H1 (cell line): ENCODE measurements around the gene TTC23. TPM values are rescaled to one million over a fixed set of nuclear protein-coding genes. Genes with fewer than 3 reads are reported as not detected.

ENCODE experiments used
- CTCF ChIA-PET: fragments of 300-600 bp; sonication (Branson Sonifier 250); formaldehyde crosslinking; loops from one replicate; lab custom pipeline; 2021; ENCODE audit not compliant: partially characterized antibody; lab: Charles Lee
- POLR2A ChIA-PET: fragments of 300-600 bp; sonication (Branson Sonifier 250); formaldehyde crosslinking; loops from one replicate; lab custom pipeline; 2021; ENCODE audit warnings: inconsistent platforms; ENCODE audit not compliant: partially characterized antibody; lab: Charles Lee
- DNase-seq, 2 experiments: peaks; one replicate each; pipeline versions ENCODE4 v3.0.0 to v3.0.0-alpha.2; 2010 to 2022; ENCODE audit warnings: low spot score in 2 of 2, low read depth in 1 of 2, mixed read lengths in 1 of 2
- FAIRE-seq: peaks from 2 replicates; lab custom pipeline; 2011; peaks lifted over from hg19 to GRCh38; lab: Jason Lieb, UNC
- H2AFZ ChIP-seq: 2 replicates; pipeline ENCODE4 v1.8.1; 2012; ENCODE audit warnings: low read length, inconsistent platforms
- H2AK5ac ChIP-seq: 2 replicates; pipeline ENCODE4 v1.6.1; 2013; ENCODE audit warnings: low read depth, low read length
- H2BK120ac ChIP-seq: replicated peaks from 2 replicates; pipeline ENCODE3; 2013; ENCODE audit warnings: low read depth, low read length, inconsistent platforms
- H2BK12ac ChIP-seq: 2 replicates; pipeline ENCODE4 v1.6.1; 2013; ENCODE audit warnings: low read depth, low read length
- H2BK15ac ChIP-seq: 2 replicates; pipeline ENCODE4 v1.6.1; 2013; ENCODE audit warnings: low read length
- H2BK20ac ChIP-seq: 2 replicates; pipeline ENCODE4 v1.6.1; 2013; ENCODE audit warnings: low read length
- H2BK5ac ChIP-seq: 2 replicates; pipeline ENCODE4 v1.6.1; 2013; ENCODE audit warnings: low read depth, low read length
- H3K14ac ChIP-seq: 2 replicates; pipeline ENCODE4 v1.6.1; 2013; ENCODE audit warnings: inconsistent platforms; ENCODE audit not compliant: insufficient read length
- H3K18ac ChIP-seq: 2 replicates; pipeline ENCODE4 v1.6.1; 2013; ENCODE audit warnings: low read length; ENCODE audit errors: extremely low read depth
- H3K23ac ChIP-seq: 2 replicates; pipeline ENCODE4 v1.6.1; 2013; ENCODE audit warnings: inconsistent platforms; ENCODE audit not compliant: insufficient read length
- H3K23me2 ChIP-seq: 2 replicates; pipeline ENCODE4 v1.6.1; 2013; ENCODE audit warnings: low read depth, low read length
- H3K27ac ChIP-seq: 2 replicates; pipeline ENCODE4 v1.6.1; 2011; ENCODE audit warnings: low read depth, low read length, inconsistent platforms
- H3K27me3 ChIP-seq, 4 experiments: replicated peaks in 1 of 4; 1 replicate in 1 of 4; 2 replicates in 3 of 4; pipeline versions ENCODE4 v1.6.1 to v1.8.1; 2011 to 2013; ENCODE audit warnings: low read length in 3 of 4, mild to moderate bottlenecking in 3 of 4, inconsistent platforms in 2 of 4, mixed read lengths in 2 of 4, moderate library complexity in 1 of 4; ENCODE audit not compliant: control insufficient read depth in 3 of 4, insufficient read depth in 3 of 4; ENCODE audit errors: extremely low read depth in 1 of 4
- H3K36me3 ChIP-seq, 4 experiments: 2 replicates each; pipeline versions ENCODE4 v1.6.1 to v1.8.1; 2011 to 2013; ENCODE audit warnings: mild to moderate bottlenecking in 4 of 4, low read length in 3 of 4, moderate library complexity in 2 of 4, control low read depth in 1 of 4, inconsistent platforms in 1 of 4; ENCODE audit not compliant: insufficient read depth in 4 of 4, control insufficient read depth in 2 of 4
- H3K4ac ChIP-seq: replicated peaks from 2 replicates; pipeline ENCODE3; 2013; ENCODE audit warnings: low read length, low read depth, mixed read lengths, inconsistent platforms; ENCODE audit not compliant: insufficient read length
- H3K4me1 ChIP-seq, 4 experiments: replicated peaks in 1 of 4; 1 replicate in 1 of 4; 2 replicates in 3 of 4; pipeline versions ENCODE4 v1.6.1 to v1.8.1; 2011 to 2013; ENCODE audit warnings: low read length in 3 of 4, inconsistent platforms in 2 of 4, mixed read lengths in 1 of 4; ENCODE audit not compliant: insufficient read depth in 4 of 4, control insufficient read depth in 3 of 4
- H3K4me2 ChIP-seq, 2 experiments: 2 replicates each; pipeline versions ENCODE4 v1.6.1 to v1.8.1; 2011 to 2013; ENCODE audit warnings: low read depth in 2 of 2, low read length in 2 of 2, control low read depth in 1 of 2, inconsistent platforms in 1 of 2, mild to moderate bottlenecking in 1 of 2; ENCODE audit not compliant: insufficient read depth in 1 of 2
- H3K4me3 ChIP-seq, 4 experiments: fragments of 200-600, 300-600 bp in 1 of 4; sonication (generic), shearing (Covaris generic), sonication (Bioruptor Twin) in 1 of 4; 2 replicates each; pipeline versions ENCODE4 v1.5.1 to v1.8.1; 2011 to 2016; ENCODE audit warnings: low read length in 4 of 4, low read depth in 3 of 4, control low read depth in 2 of 4, inconsistent platforms in 2 of 4, mild to moderate bottlenecking in 2 of 4, mixed read lengths in 1 of 4, moderate library complexity in 1 of 4; ENCODE audit not compliant: insufficient read depth in 2 of 4; ENCODE audit errors: extremely low read depth in 1 of 4
- H3K56ac ChIP-seq: replicated peaks from 2 replicates; pipeline ENCODE3; 2013; ENCODE audit warnings: low read depth, mild to moderate bottlenecking, mixed read lengths, low read length, inconsistent platforms; ENCODE audit not compliant: insufficient read length
- H3K79me1 ChIP-seq: 2 replicates; pipeline ENCODE4 v1.6.1; 2013; ENCODE audit warnings: low read depth, low read length, control low read depth
- H3K79me2 ChIP-seq, 2 experiments: 2 replicates each; pipeline versions ENCODE4 v1.6.1 to v1.8.1; 2012 to 2013; ENCODE audit warnings: low read length in 2 of 2, mild to moderate bottlenecking in 2 of 2, inconsistent platforms in 1 of 2; ENCODE audit not compliant: insufficient read depth in 2 of 2, control insufficient read depth in 1 of 2
- H3K9ac ChIP-seq, 4 experiments: replicated peaks in 1 of 4; 1 replicate in 1 of 4; 2 replicates in 3 of 4; pipeline versions ENCODE4 v1.6.1 to v1.8.1; 2011 to 2013; ENCODE audit warnings: low read depth in 3 of 4, low read length in 3 of 4, control low read depth in 2 of 4, mild to moderate bottlenecking in 2 of 4, moderate library complexity in 2 of 4, inconsistent platforms in 1 of 4; ENCODE audit errors: extremely low read depth in 1 of 4
- H3K9me3 ChIP-seq, 2 experiments: 2 replicates each; pipeline versions ENCODE4 v1.6.1 to v1.8.1; 2012 to 2013; ENCODE audit warnings: mild to moderate bottlenecking in 2 of 2, moderate library complexity in 2 of 2, control low read depth in 1 of 2, inconsistent platforms in 1 of 2, low read depth in 1 of 2, low read length in 1 of 2, mixed read lengths in 1 of 2; ENCODE audit not compliant: insufficient read depth in 2 of 2
- H4K20me1 ChIP-seq, 2 experiments: replicated peaks in 1 of 2; 2 replicates each; pipeline versions ENCODE3 to v1.8.1; 2011 to 2013; ENCODE audit warnings: inconsistent platforms in 2 of 2, low read length in 2 of 2, mild to moderate bottlenecking in 1 of 2; ENCODE audit not compliant: insufficient read depth in 2 of 2, control insufficient read depth in 1 of 2
- H4K5ac ChIP-seq: 2 replicates; pipeline ENCODE4 v1.6.1; 2013; ENCODE audit warnings: low read length, low read depth, mixed read lengths, inconsistent platforms; ENCODE audit not compliant: insufficient read length
- H4K8ac ChIP-seq: 2 replicates; pipeline ENCODE4 v1.8.0; 2013; ENCODE audit warnings: mild to moderate bottlenecking, moderate library complexity, low read length, inconsistent platforms; ENCODE audit not compliant: insufficient read depth; ENCODE audit errors: extremely low read depth
- H4K91ac ChIP-seq: replicated peaks from 2 replicates; pipeline ENCODE3; 2013; ENCODE audit warnings: low read length, mixed read lengths, inconsistent platforms; ENCODE audit not compliant: insufficient read length
- ATF2 ChIP-seq: IDR thresholded peaks from 2 replicates; pipeline ENCODE4 v1.6.1; 2012; ENCODE audit warnings: low read length, inconsistent platforms
- ATF3 ChIP-seq: IDR thresholded peaks from 2 replicates; pipeline ENCODE4 v1.6.1; 2011; ENCODE audit warnings: low read depth, mild to moderate bottlenecking, low read length; ENCODE audit not compliant: insufficient read depth
- CBX8 ChIP-seq: fragments of 300-800, 300-1000 bp; sonication (generic); IDR thresholded peaks from 2 replicates; pipeline ENCODE4 v1.7.1; 2016; ENCODE audit warnings: low read depth, low read length, borderline replicate concordance
- GABPA ChIP-seq: IDR thresholded peaks from 2 replicates; pipeline ENCODE4 v1.6.1; 2011; ENCODE audit warnings: mild to moderate bottlenecking, low read length, moderate library complexity, borderline replicate concordance; ENCODE audit not compliant: insufficient read depth
- JUND ChIP-seq: IDR thresholded peaks from 2 replicates; pipeline ENCODE4 v1.6.1; 2011; ENCODE audit warnings: mild to moderate bottlenecking, improper control_type of control experiment, low read length
- KDM4A ChIP-seq: IDR thresholded peaks from one replicate; pipeline ENCODE4 v1.7.1; 2012; ENCODE audit warnings: low read depth, mild to moderate bottlenecking, moderate library complexity, low read length, inconsistent platforms; ENCODE audit not compliant: severe bottlenecking
- POLR2A ChIP-seq, 2 experiments: IDR thresholded peaks; 1 replicate in 1 of 2; 2 replicates in 1 of 2; pipeline ENCODE4 v1.6.1; 2011; ENCODE audit warnings: low read depth in 2 of 2, low read length in 2 of 2, mild to moderate bottlenecking in 2 of 2; ENCODE audit errors: control extremely low read depth in 1 of 2
- SRF ChIP-seq: IDR thresholded peaks from 2 replicates; pipeline ENCODE4 v1.6.1; 2011; ENCODE audit warnings: mild to moderate bottlenecking, low read depth, low read length, moderate library complexity
- SUZ12 ChIP-seq: fragments of 200-600 bp; sonication (generic); IDR thresholded peaks from 2 replicates; pipeline ENCODE4 v1.6.1; 2012; ENCODE audit warnings: mild to moderate bottlenecking, inconsistent platforms, low read length, moderate library complexity, mixed read lengths
- TBP ChIP-seq: IDR thresholded peaks from 2 replicates; pipeline ENCODE4 v1.6.1; 2011; ENCODE audit warnings: low read depth, low read length, improper control_type of control experiment
- USF2 ChIP-seq: IDR thresholded peaks from 2 replicates; pipeline ENCODE4 v1.6.1; 2011; ENCODE audit warnings: low read length, improper control_type of control experiment
- WGBS, 2 experiments: shearing (Covaris generic) in 1 of 2; methylation state at CpG; one replicate each; pipeline versions ENCODE4 v1.1.6 to v1.1.7; 2013 to 2015; ENCODE audit warnings: low lambda C conversion rate in 2 of 2, mixed read lengths in 2 of 2, inconsistent platforms in 1 of 2, low coverage in 1 of 2, missing lambda C conversion rate in 1 of 2; ENCODE audit not compliant: insufficient replicate concordance in 2 of 2, insufficient coverage in 1 of 2, insufficient read length in 1 of 2; ENCODE audit errors: extremely low coverage in 1 of 2, missing lambda C conversion rate in 1 of 2; 5-methylcytosine and 5-hydroxymethylcytosine counted together
- polyA plus RNA-seq, 7 experiments: library from polyadenylated mRNA; depleted of rRNA in 3 of 7; stranded (reverse) in 5 of 7; unstranded in 2 of 7; fragments of >200 nt in 5 of 7; fragments of 200-250 nt in 2 of 7; gene quantifications; 1 replicate in 5 of 7; 2 replicates in 1 of 7; 4 replicates in 1 of 7; pipeline versions ENCODE4 v1.2.1 to v1.2.3, GENCODE V29; 2011 to 2013; ENCODE audit warnings: missing spikeins in 2 of 7, mixed read lengths in 2 of 7
- total RNA-seq: library from RNA; stranded (reverse); fragmentation: NEBNext Ultra II Directional; extraction: Animal tissue kit (Norgen Biotek cat#: 25700); gene quantifications from 2 replicates; pipeline ENCODE4 v1.2.1, GENCODE V29; 2021

TTC23 gene
- total and polyA plus RNA-seq, 2 of the 8 experiments (the other 6 are each of a cell fraction or from before 2014, with no cell fraction given), result 4.8 to 23.0 TPM

GRCh38 chr15:99142562-99142961 is 106.8 kb downstream of the TTC23 start:
- H2AK5ac ChIP-seq, result no peak overlapping the region
- ChIA-PET POLR2A (no interaction called here), CTCF (interaction anchor here (1.1 to 2.5 kb wide), 4 partner anchors 13 to 64 kb away, joined by 3 to 11 read pairs (median 3); no protein-coding TSS in a partner anchor)
- no peaks in the 10 kb centered on the region for H3K23me2 ChIP-seq
- peak; percentile 42 for FAIRE-seq
- no peaks in the 10 kb centered on the region for H3K79me2 ChIP-seq
- H2BK12ac ChIP-seq, result no peak overlapping the region
- no peak overlapping the region for H3K14ac ChIP-seq
- no peak overlapping the region for H4K91ac ChIP-seq
- peaks cover 5 to 27% (median 17%) of the 10 kb centered on the region in 4 experiments for H3K4me1 ChIP-seq
- no peaks in the 10 kb centered on the region for H3K79me1 ChIP-seq
- no peak overlapping the region for H3K18ac ChIP-seq
- H3K27ac ChIP-seq, result no peak overlapping the region
- WGBS, 2 experiments, result 46% methylated on average over 5 of the region's 5 CpGs; no CpG with 5 or more reads in 1 of the 2 experiments
- H3K56ac ChIP-seq, result no peak overlapping the region
- H3K23ac ChIP-seq, result no peak overlapping the region
- no peak overlapping the region for H4K8ac ChIP-seq
- no peak for DNase-seq
- no peaks in the 10 kb centered on the region for H3K9me3 ChIP-seq
- H4K5ac ChIP-seq, result no peak overlapping the region
- H3K36me3 ChIP-seq, result no peaks in the 10 kb centered on the region
- peak overlapping the region; percentile 32 to 46; a peak in 1 of 4 replicates for H3K4me2 ChIP-seq
- no peaks in the 10 kb centered on the region for H4K20me1 ChIP-seq
- H2BK20ac ChIP-seq, result no peak overlapping the region
- H2BK120ac ChIP-seq, result no peak overlapping the region
- no peak overlapping the region for H2BK15ac ChIP-seq
- no peak overlapping the region for H2AFZ ChIP-seq
- no peak overlapping the region for H3K4ac ChIP-seq
- no peak overlapping the region for H3K4me3 ChIP-seq
- H3K9ac ChIP-seq, result no peak overlapping the region
- H2BK5ac ChIP-seq, result no peak overlapping the region
- H3K27me3 ChIP-seq, result no peaks in the 10 kb centered on the region
- no peak for TF ChIP-seq GABPA
- no peak for TF ChIP-seq CBX8
- TF ChIP-seq ATF2, result no peak
- no peak for TF ChIP-seq ATF3
- TF ChIP-seq KDM4A, result no peak
- no peak for TF ChIP-seq USF2
- no peak for TF ChIP-seq POLR2A (IDR thresholded peaks at IDR 0.05; ENCODE audit: control extremely low read depth in 1 of 2, low read depth in 2 of 2, low read length in 2 of 2)
- no peak for TF ChIP-seq SRF
- TF ChIP-seq SUZ12, result no peak
- TF ChIP-seq TBP, result no peak
- TF ChIP-seq JUND, result no peak
